Measurements from ENCODE around the gene PLA1A.

PLA1A gene

GRCh38 chr3:119628390-119628789, 30.7 kb downstream of the PLA1A start:
- Histone ChIP-seq H3K4me1 (ENCODE audit: control extremely low read depth in 1 of 4, control insufficient read depth in 4 of 4, insufficient read depth in 4 of 4, low read length in 3 of 4) (peaks cover 2 to 41% (median 24%) of the 10 kb centered on the region in 4 experiments), H3K27me3 (replicated peaks in 2 of 5; ENCODE audit: control insufficient read depth in 4 of 5, insufficient read depth in 5 of 5, low read length in 4 of 5) (no peaks in the 10 kb centered on the region), H3K4me3 (ENCODE audit: control insufficient read depth in 1 of 7, extremely low read depth in 1 of 7, insufficient read depth in 4 of 7, low read depth in 2 of 7, low read length in 6 of 7) (no peak overlapping the region), H3K36me3 (ENCODE audit: control insufficient read depth in 4 of 4, insufficient read depth in 4 of 4, low read length in 3 of 4) (no peaks in the 10 kb centered on the region), H3K9me3 (ENCODE audit: control extremely low read depth in 1 of 5, control insufficient read depth in 4 of 5, insufficient read depth in 2 of 5, low read depth in 1 of 5, low read length in 4 of 5) (peaks cover 0 to 2% (median 0%) of the 10 kb centered on the region in 5 experiments), H3K27ac (ENCODE audit: insufficient read depth in 1 of 2, low read depth in 1 of 2, low read length in 2 of 2, poor library complexity in 1 of 2, severe bottlenecking in 2 of 2) (no peak overlapping the region)
- POLR2A ChIA-PET, result no interaction called here
- CTCF ChIA-PET, result interaction anchor here (1.9 kb wide), 1 partner anchor 8 kb away, joined by 6 read pairs; no protein-coding TSS in a partner anchor
- DNase-seq, result peak; percentile 24 to 70 (median 69)
- 25% methylated on average over 3 of the region's 4 CpGs for WGBS (ENCODE audit: insufficient coverage)

- Histone ChIP-seq H3K27ac (ENCODE audit: insufficient read depth in 1 of 2, low read depth in 1 of 2, low read length in 2 of 2, poor library complexity in 1 of 2, severe bottlenecking in 2 of 2) (no peak overlapping the region), H3K36me3 (ENCODE audit: control insufficient read depth in 4 of 4, insufficient read depth in 4 of 4, low read length in 3 of 4) (no peaks in the 10 kb centered on the region), H3K27me3 (replicated peaks in 2 of 5; ENCODE audit: control insufficient read depth in 4 of 5, insufficient read depth in 5 of 5, low read length in 4 of 5) (no peaks in the 10 kb centered on the region), H3K4me1 (ENCODE audit: control extremely low read depth in 1 of 4, control insufficient read depth in 4 of 4, insufficient read depth in 4 of 4, low read length in 3 of 4) (peaks cover 2 to 41% (median 24%) of the 10 kb centered on the region in 4 experiments), H3K4me3 (ENCODE audit: control insufficient read depth in 1 of 7, extremely low read depth in 1 of 7, insufficient read depth in 4 of 7, low read depth in 2 of 7, low read length in 6 of 7) (no peak overlapping the region), H3K9me3 (ENCODE audit: control extremely low read depth in 1 of 5, control insufficient read depth in 4 of 5, insufficient read depth in 2 of 5, low read depth in 1 of 5, low read length in 4 of 5) (peaks cover 0 to 2% (median 0%) of the 10 kb centered on the region in 5 experiments)
- CTCF ChIA-PET, result no interaction called here
- no peak for DNase-seq
- POLR2A ChIA-PET, result no interaction called here
- no CpG with 5 or more reads among the region's 1 CpG for WGBS (ENCODE audit: insufficient coverage)
These were observed 31.2 kb downstream of the PLA1A start for GRCh38 chr3:119628816-119629445.

GRCh38 chr3:119630128-119630879, 32.6 kb downstream of the PLA1A start:
- H3K4me1 ChIP-seq (ENCODE audit: control extremely low read depth in 1 of 4, control insufficient read depth in 4 of 4, insufficient read depth in 4 of 4, low read length in 3 of 4), result peaks cover 2 to 41% (median 24%) of the 10 kb centered on the region in 4 experiments
- no peaks in the 10 kb centered on the region for H3K9me3 ChIP-seq (ENCODE audit: control extremely low read depth in 1 of 5, control insufficient read depth in 4 of 5, insufficient read depth in 2 of 5, low read depth in 1 of 5, low read length in 4 of 5)
- DNase-seq, result peak in 2 of 3 donors; percentile 52 to 53
- no peaks in the 10 kb centered on the region for H3K36me3 ChIP-seq (ENCODE audit: control insufficient read depth in 4 of 4, insufficient read depth in 4 of 4, low read length in 3 of 4)
- ChIA-PET POLR2A (no interaction called here), CTCF (interaction anchor here (1.1 to 1.4 kb wide), 4 partner anchors 21 to 31 kb away, joined by 3 to 4 read pairs (median 4); no protein-coding TSS in a partner anchor)
- H3K27me3 ChIP-seq (replicated peaks in 2 of 5; ENCODE audit: control insufficient read depth in 4 of 5, insufficient read depth in 5 of 5, low read length in 4 of 5), result no peaks in the 10 kb centered on the region
- H3K27ac ChIP-seq (ENCODE audit: insufficient read depth in 1 of 2, low read depth in 1 of 2, low read length in 2 of 2, poor library complexity in 1 of 2, severe bottlenecking in 2 of 2), result peak overlapping the region in 1 of 2 experiments; percentile 56
- WGBS (ENCODE audit: insufficient coverage), result 51% methylated on average over 3 of the region's 8 CpGs
- H3K4me3 ChIP-seq (ENCODE audit: control insufficient read depth in 1 of 7, extremely low read depth in 1 of 7, insufficient read depth in 4 of 7, low read depth in 2 of 7, low read length in 6 of 7), result no peak overlapping the region

GRCh38 chr3:119630880-119631329, 33.2 kb downstream of the PLA1A start:
- CTCF ChIA-PET, result interaction anchor here (1.1 to 1.4 kb wide), 3 partner anchors 22 to 32 kb away, joined by 3 to 4 read pairs (median 3); no protein-coding TSS in a partner anchor
- peak overlapping the region in 1 of 2 experiments; percentile 56 for H3K27ac ChIP-seq (ENCODE audit: insufficient read depth in 1 of 2, low read depth in 1 of 2, low read length in 2 of 2, poor library complexity in 1 of 2, severe bottlenecking in 2 of 2)

GRCh38 chr3:119631516-119631915, 33.8 kb downstream of the PLA1A start:
- DNase-seq, result no peak
- ChIA-PET CTCF (interaction anchor here (1.3 kb wide), 1 partner anchor 23 kb away, joined by 3 read pairs; no protein-coding TSS in a partner anchor), POLR2A (interaction anchor here (0.6 kb wide), 1 partner anchor 92 kb away, joined by 3 read pairs; no protein-coding TSS in a partner anchor)
- 88% methylated on average over 1 of the region's 3 CpGs for WGBS (ENCODE audit: insufficient coverage)
- Histone ChIP-seq H3K27ac (ENCODE audit: insufficient read depth in 1 of 2, low read depth in 1 of 2, low read length in 2 of 2, poor library complexity in 1 of 2, severe bottlenecking in 2 of 2) (no peak overlapping the region), H3K27me3 (replicated peaks in 2 of 5; ENCODE audit: control insufficient read depth in 4 of 5, insufficient read depth in 5 of 5, low read length in 4 of 5) (no peaks in the 10 kb centered on the region), H3K9me3 (ENCODE audit: control extremely low read depth in 1 of 5, control insufficient read depth in 4 of 5, insufficient read depth in 2 of 5, low read depth in 1 of 5, low read length in 4 of 5) (no peaks in the 10 kb centered on the region), H3K4me1 (ENCODE audit: control extremely low read depth in 1 of 4, control insufficient read depth in 4 of 4, insufficient read depth in 4 of 4, low read length in 3 of 4) (peaks cover 2 to 43% (median 25%) of the 10 kb centered on the region in 4 experiments), H3K36me3 (ENCODE audit: control insufficient read depth in 4 of 4, insufficient read depth in 4 of 4, low read length in 3 of 4) (no peaks in the 10 kb centered on the region), H3K4me3 (ENCODE audit: control insufficient read depth in 1 of 7, extremely low read depth in 1 of 7, insufficient read depth in 4 of 7, low read depth in 2 of 7, low read length in 6 of 7) (no peak overlapping the region)

More at GRCh38 chr3:119630880-119631329, 33.2 kb downstream of the PLA1A start:
- Histone ChIP-seq H3K4me1 (ENCODE audit: control extremely low read depth in 1 of 4, control insufficient read depth in 4 of 4, insufficient read depth in 4 of 4, low read length in 3 of 4) (peaks cover 2 to 42% (median 24%) of the 10 kb centered on the region in 4 experiments), H3K27me3 (replicated peaks in 2 of 5; ENCODE audit: control insufficient read depth in 4 of 5, insufficient read depth in 5 of 5, low read length in 4 of 5) (no peaks in the 10 kb centered on the region), H3K4me3 (ENCODE audit: control insufficient read depth in 1 of 7, extremely low read depth in 1 of 7, insufficient read depth in 4 of 7, low read depth in 2 of 7, low read length in 6 of 7) (no peak overlapping the region), H3K36me3 (ENCODE audit: control insufficient read depth in 4 of 4, insufficient read depth in 4 of 4, low read length in 3 of 4) (no peaks in the 10 kb centered on the region), H3K9me3 (ENCODE audit: control extremely low read depth in 1 of 5, control insufficient read depth in 4 of 5, insufficient read depth in 2 of 5, low read depth in 1 of 5, low read length in 4 of 5) (no peaks in the 10 kb centered on the region)
- WGBS (ENCODE audit: insufficient coverage), result 88% methylated on average over 5 of the region's 7 CpGs
- POLR2A ChIA-PET, result interaction anchor here (0.6 kb wide), 1 partner anchor 92 kb away, joined by 3 read pairs; no protein-coding TSS in a partner anchor
- DNase-seq, result peak in 1 of 3 donors; percentile 10

- Histone ChIP-seq H3K36me3 (ENCODE audit: control insufficient read depth in 4 of 4, insufficient read depth in 4 of 4, low read length in 3 of 4) (no peaks in the 10 kb centered on the region), H3K4me1 (ENCODE audit: control extremely low read depth in 1 of 4, control insufficient read depth in 4 of 4, insufficient read depth in 4 of 4, low read length in 3 of 4) (peaks cover 4 to 42% (median 27%) of the 10 kb centered on the region in 4 experiments), H3K4me3 (ENCODE audit: control insufficient read depth in 1 of 7, extremely low read depth in 1 of 7, insufficient read depth in 4 of 7, low read depth in 2 of 7, low read length in 6 of 7) (no peak overlapping the region), H3K9me3 (ENCODE audit: control extremely low read depth in 1 of 5, control insufficient read depth in 4 of 5, insufficient read depth in 2 of 5, low read depth in 1 of 5, low read length in 4 of 5) (no peaks in the 10 kb centered on the region), H3K27me3 (replicated peaks in 2 of 5; ENCODE audit: control insufficient read depth in 4 of 5, insufficient read depth in 5 of 5, low read length in 4 of 5) (no peaks in the 10 kb centered on the region), H3K27ac (ENCODE audit: insufficient read depth in 1 of 2, low read depth in 1 of 2, low read length in 2 of 2, poor library complexity in 1 of 2, severe bottlenecking in 2 of 2) (no peak overlapping the region)
- POLR2A ChIA-PET, result no interaction called here
- 94% methylated on average over 3 of the region's 4 CpGs for WGBS (ENCODE audit: insufficient coverage)
- CTCF ChIA-PET, result no interaction called here
- DNase-seq, result no peak
These were observed 34.5 kb downstream of the PLA1A start for GRCh38 chr3:119632216-119632615.
